Measurements from ENCODE around the gene DTX3L. TPM values are rescaled to one million over a fixed set of nuclear protein-coding genes. Genes with fewer than 3 reads are reported as not detected.

DTX3L gene
- total and polyA plus RNA-seq, 9 of the 15 experiments (the other 6 are each of a cell fraction or from before 2014, with no cell fraction given), result 2.3 to 6.5 (median 3.0) TPM

GRCh38 chr3:122577409-122578031, 13.4 kb downstream of the DTX3L start, which contains the start of gene PARP15 (continued):
- TF ChIP-seq ZBTB33 (CRISPR knock-in tag; IDR thresholded peaks at IDR 0.05) (no peak), RNF219 (CRISPR knock-in tag; IDR thresholded peaks at IDR 0.05) (no peak), L3MBTL2 (IDR thresholded peaks at IDR 0.05) (no peak; the same call in 1 of the 2 replicates), RBM25 (IDR thresholded peaks at IDR 0.05; ENCODE audit: low read depth, low read length, severe bottlenecking) (peak; percentile 54), RUNX1 (IDR thresholded peaks at IDR 0.05; ENCODE audit: low read depth) (no peak), ZNF696 (CRISPR knock-in tag; conservative IDR thresholded peaks at IDR 0.05) (no peak), MAFG (tag; conservative IDR thresholded peaks at IDR 0.05) (no peak), ETV6 (IDR thresholded peaks at IDR 0.05; ENCODE audit: borderline replicate concordance in 1 of 2, low read depth in 2 of 2, low read length in 1 of 2) (no peak), ETV6 (CRISPR knock-in tag; IDR thresholded peaks at IDR 0.05; ENCODE audit: borderline replicate concordance) (no peak), TAL1 (IDR thresholded peaks at IDR 0.05) (no peak), POLR2A (conservative IDR thresholded peaks at IDR 0.05) (no peak), ZNF589 (CRISPR knock-in tag; IDR thresholded peaks at IDR 0.05; ENCODE audit: low read depth) (no peak), RBM17 (IDR thresholded peaks at IDR 0.05; ENCODE audit: borderline replicate concordance, low read depth, low read length) (no peak), TSC22D4 (tag; IDR thresholded peaks at IDR 0.05) (no peak), MAZ (CRISPR knock-in tag; conservative IDR thresholded peaks at IDR 0.05 in 1 of 2, IDR thresholded peaks at IDR 0.05 in 1 of 2) (no peak), ETS2 (tag; IDR thresholded peaks at IDR 0.05; ENCODE audit: borderline replicate concordance, poor library complexity, severe bottlenecking) (no peak), RFX1 (IDR thresholded peaks at IDR 0.05) (no peak)
- TF ChIP-seq, protein P1, sequence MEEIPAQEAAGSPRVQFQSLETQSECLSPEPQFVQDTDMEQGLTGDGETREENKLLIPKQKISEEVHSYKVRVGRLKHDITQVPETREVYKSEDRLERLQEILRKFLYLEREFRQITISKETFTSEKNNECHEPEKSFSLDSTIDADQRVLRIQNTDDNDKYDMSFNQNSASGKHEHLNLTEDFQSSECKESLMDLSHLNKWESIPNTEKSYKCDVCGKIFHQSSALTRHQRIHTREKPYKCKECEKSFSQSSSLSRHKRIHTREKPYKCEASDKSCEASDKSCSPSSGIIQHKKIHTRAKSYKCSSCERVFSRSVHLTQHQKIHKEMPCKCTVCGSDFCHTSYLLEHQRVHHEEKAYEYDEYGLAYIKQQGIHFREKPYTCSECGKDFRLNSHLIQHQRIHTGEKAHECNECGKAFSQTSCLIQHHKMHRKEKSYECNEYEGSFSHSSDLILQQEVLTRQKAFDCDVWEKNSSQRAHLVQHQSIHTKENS (CRISPR knock-in tag; IDR thresholded peaks at IDR 0.05), result no peak
- TF ChIP-seq, protein P2, sequence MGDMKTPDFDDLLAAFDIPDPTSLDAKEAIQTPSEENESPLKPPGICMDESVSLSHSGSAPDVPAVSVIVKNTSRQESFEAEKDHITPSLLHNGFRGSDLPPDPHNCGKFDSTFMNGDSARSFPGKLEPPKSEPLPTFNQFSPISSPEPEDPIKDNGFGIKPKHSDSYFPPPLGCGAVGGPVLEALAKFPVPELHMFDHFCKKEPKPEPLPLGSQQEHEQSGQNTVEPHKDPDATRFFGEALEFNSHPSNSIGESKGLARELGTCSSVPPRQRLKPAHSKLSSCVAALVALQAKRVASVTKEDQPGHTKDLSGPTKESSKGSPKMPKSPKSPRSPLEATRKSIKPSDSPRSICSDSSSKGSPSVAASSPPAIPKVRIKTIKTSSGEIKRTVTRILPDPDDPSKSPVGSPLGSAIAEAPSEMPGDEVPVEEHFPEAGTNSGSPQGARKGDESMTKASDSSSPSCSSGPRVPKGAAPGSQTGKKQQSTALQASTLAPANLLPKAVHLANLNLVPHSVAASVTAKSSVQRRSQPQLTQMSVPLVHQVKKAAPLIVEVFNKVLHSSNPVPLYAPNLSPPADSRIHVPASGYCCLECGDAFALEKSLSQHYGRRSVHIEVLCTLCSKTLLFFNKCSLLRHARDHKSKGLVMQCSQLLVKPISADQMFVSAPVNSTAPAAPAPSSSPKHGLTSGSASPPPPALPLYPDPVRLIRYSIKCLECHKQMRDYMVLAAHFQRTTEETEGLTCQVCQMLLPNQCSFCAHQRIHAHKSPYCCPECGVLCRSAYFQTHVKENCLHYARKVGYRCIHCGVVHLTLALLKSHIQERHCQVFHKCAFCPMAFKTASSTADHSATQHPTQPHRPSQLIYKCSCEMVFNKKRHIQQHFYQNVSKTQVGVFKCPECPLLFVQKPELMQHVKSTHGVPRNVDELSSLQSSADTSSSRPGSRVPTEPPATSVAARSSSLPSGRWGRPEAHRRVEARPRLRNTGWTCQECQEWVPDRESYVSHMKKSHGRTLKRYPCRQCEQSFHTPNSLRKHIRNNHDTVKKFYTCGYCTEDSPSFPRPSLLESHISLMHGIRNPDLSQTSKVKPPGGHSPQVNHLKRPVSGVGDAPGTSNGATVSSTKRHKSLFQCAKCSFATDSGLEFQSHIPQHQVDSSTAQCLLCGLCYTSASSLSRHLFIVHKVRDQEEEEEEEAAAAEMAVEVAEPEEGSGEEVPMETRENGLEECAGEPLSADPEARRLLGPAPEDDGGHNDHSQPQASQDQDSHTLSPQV (IDR thresholded peaks at IDR 0.05), result no peak

Measured in K562 (cell line).